Measurements from ENCODE around the gene MYADML2. TPM values are rescaled to one million over a fixed set of nuclear protein-coding genes. Genes with fewer than 3 reads are reported as not detected.

MYADML2 gene
- total RNA-seq, result not detected in 2 replicates

GRCh38 chr17:81947189-81947588 is at the start of gene MYADML2:
MYADML2 (minus strand) TSS chr17:81947233; CDS start chr17:81941741, 5,492 bp downstream.
- Mint-ChIP-seq H3K4me1 (ENCODE audit: low read depth) (no peaks in the 10 kb centered on the region), H3K36me3 (ENCODE audit: low read depth) (no peaks in the 10 kb centered on the region), H3K9me3 (no peaks in the 10 kb centered on the region), H3K4me3 (ENCODE audit: low read depth) (no peak within 1 kb of the TSS), H3K27ac (no peak within 1 kb of the TSS), H3K27me3 (ENCODE audit: low read depth) (peaks cover 11% of the 10 kb centered on the region)
- no peak for DNase-seq (ENCODE audit: low spot score)
- intact Hi-C loops (cut with micrococcal nuclease), result no loop called here

- no peak for DNase-seq (ENCODE audit: low spot score)
- no peaks in the 10 kb centered on the region for H3K27me3 Mint-ChIP-seq (ENCODE audit: low read depth)
- intact Hi-C loops (cut with micrococcal nuclease), result no loop called here
- no peaks in the 10 kb centered on the region for H3K36me3 Mint-ChIP-seq (ENCODE audit: low read depth)
- H3K27ac Mint-ChIP-seq, result no peak overlapping the region
- H3K9me3 Mint-ChIP-seq, result no peaks in the 10 kb centered on the region
- H3K4me3 Mint-ChIP-seq (ENCODE audit: low read depth), result no peak overlapping the region
- no peaks in the 10 kb centered on the region for H3K4me1 Mint-ChIP-seq (ENCODE audit: low read depth)
Measured at GRCh38 chr17:81996232-81996756, 49.3 kb upstream of the MYADML2 start.

- no peaks in the 10 kb centered on the region for H3K9me3 Mint-ChIP-seq
- H3K4me1 Mint-ChIP-seq (ENCODE audit: low read depth), result no peaks in the 10 kb centered on the region
- no peak overlapping the region for H3K4me3 Mint-ChIP-seq (ENCODE audit: low read depth)
- H3K36me3 Mint-ChIP-seq (ENCODE audit: low read depth), result no peaks in the 10 kb centered on the region
- H3K27me3 Mint-ChIP-seq (ENCODE audit: low read depth), result no peaks in the 10 kb centered on the region
- intact Hi-C loops (cut with micrococcal nuclease), result no loop called here
- no peak for DNase-seq (ENCODE audit: low spot score)
- H3K27ac Mint-ChIP-seq, result no peak overlapping the region
Measured at GRCh38 chr17:81995463-81996231, 48.6 kb upstream of the MYADML2 start.

- Mint-ChIP-seq H3K27ac (no peak overlapping the region), H3K9me3 (no peaks in the 10 kb centered on the region)
Measured at GRCh38 chr17:81994593-81995462, 47.8 kb upstream of the MYADML2 start.

GRCh38 chr17:81993729-81994592 is 46.9 kb upstream of the MYADML2 start:
- Mint-ChIP-seq H3K4me3 (ENCODE audit: low read depth) (no peak overlapping the region), H3K27ac (no peak overlapping the region), H3K27me3 (ENCODE audit: low read depth) (no peaks in the 10 kb centered on the region), H3K9me3 (no peaks in the 10 kb centered on the region), H3K36me3 (ENCODE audit: low read depth) (no peaks in the 10 kb centered on the region), H3K4me1 (ENCODE audit: low read depth) (no peaks in the 10 kb centered on the region)
- intact Hi-C loops (cut with micrococcal nuclease), result no loop called here
- DNase-seq (ENCODE audit: low spot score), result no peak

More at GRCh38 chr17:81994593-81995462, 47.8 kb upstream of the MYADML2 start:
- Mint-ChIP-seq H3K27me3 (ENCODE audit: low read depth) (no peaks in the 10 kb centered on the region), H3K4me1 (ENCODE audit: low read depth) (no peaks in the 10 kb centered on the region), H3K4me3 (ENCODE audit: low read depth) (no peak overlapping the region), H3K36me3 (ENCODE audit: low read depth) (no peaks in the 10 kb centered on the region)
- intact Hi-C loops (cut with micrococcal nuclease), result no loop called here
- DNase-seq (ENCODE audit: low spot score), result no peak

GRCh38 chr17:81992306-81993102 is 45.5 kb upstream of the MYADML2 start:
- H3K4me1 Mint-ChIP-seq (ENCODE audit: low read depth), result no peaks in the 10 kb centered on the region
- no peak overlapping the region for H3K27ac Mint-ChIP-seq
- no peak for DNase-seq (ENCODE audit: low spot score)
- intact Hi-C loops (cut with micrococcal nuclease), result no loop called here
- no peaks in the 10 kb centered on the region for H3K36me3 Mint-ChIP-seq (ENCODE audit: low read depth)
- H3K9me3 Mint-ChIP-seq, result no peaks in the 10 kb centered on the region
- H3K4me3 Mint-ChIP-seq (ENCODE audit: low read depth), result no peak overlapping the region
- no peaks in the 10 kb centered on the region for H3K27me3 Mint-ChIP-seq (ENCODE audit: low read depth)

GRCh38 chr17:81991684-81992305 is 44.8 kb upstream of the MYADML2 start:
- Mint-ChIP-seq H3K4me3 (ENCODE audit: low read depth) (no peak overlapping the region), H3K36me3 (ENCODE audit: low read depth) (no peaks in the 10 kb centered on the region)
- intact Hi-C loops (cut with micrococcal nuclease), result no loop called here

GRCh38 chr17:81990836-81991683 is 44.0 kb upstream of the MYADML2 start:
- no peaks in the 10 kb centered on the region for H3K9me3 Mint-ChIP-seq
- DNase-seq (ENCODE audit: low spot score), result no peak
- no peaks in the 10 kb centered on the region for H3K27me3 Mint-ChIP-seq (ENCODE audit: low read depth)
- no peak overlapping the region for H3K4me3 Mint-ChIP-seq (ENCODE audit: low read depth)
- no peaks in the 10 kb centered on the region for H3K4me1 Mint-ChIP-seq (ENCODE audit: low read depth)
- peaks cover under 1% of the 10 kb centered on the region for H3K36me3 Mint-ChIP-seq (ENCODE audit: low read depth)
- no peak overlapping the region for H3K27ac Mint-ChIP-seq
- intact Hi-C loops (cut with micrococcal nuclease), result no loop called here

More at GRCh38 chr17:81991684-81992305, 44.8 kb upstream of the MYADML2 start:
- H3K27ac Mint-ChIP-seq, result no peak overlapping the region
- no peaks in the 10 kb centered on the region for H3K27me3 Mint-ChIP-seq (ENCODE audit: low read depth)
- no peaks in the 10 kb centered on the region for H3K4me1 Mint-ChIP-seq (ENCODE audit: low read depth)
- DNase-seq (ENCODE audit: low spot score), result no peak
- H3K9me3 Mint-ChIP-seq, result no peaks in the 10 kb centered on the region

GRCh38 chr17:81987161-81987770 is 40.2 kb upstream of the MYADML2 start:
- H3K4me3 Mint-ChIP-seq (ENCODE audit: low read depth), result no peak overlapping the region

GRCh38 chr17:81986606-81987005 is 39.6 kb upstream of the MYADML2 start:
- Mint-ChIP-seq H3K27me3 (ENCODE audit: low read depth) (no peaks in the 10 kb centered on the region), H3K36me3 (ENCODE audit: low read depth) (peaks cover 23% of the 10 kb centered on the region), H3K27ac (no peak overlapping the region), H3K4me3 (ENCODE audit: low read depth) (no peak overlapping the region), H3K4me1 (ENCODE audit: low read depth) (no peaks in the 10 kb centered on the region), H3K9me3 (no peaks in the 10 kb centered on the region)
- intact Hi-C loops (cut with micrococcal nuclease), result no loop called here
- DNase-seq (ENCODE audit: low spot score), result no peak

More at GRCh38 chr17:81987161-81987770, 40.2 kb upstream of the MYADML2 start:
- Mint-ChIP-seq H3K27me3 (ENCODE audit: low read depth) (no peaks in the 10 kb centered on the region), H3K27ac (no peak overlapping the region), H3K4me1 (ENCODE audit: low read depth) (no peaks in the 10 kb centered on the region), H3K9me3 (no peaks in the 10 kb centered on the region), H3K36me3 (ENCODE audit: low read depth) (peaks cover 23% of the 10 kb centered on the region)
- no peak for DNase-seq (ENCODE audit: low spot score)
- intact Hi-C loops (cut with micrococcal nuclease), result no loop called here

Data from activated T-helper 2 cell treated with anti-CD3 and anti-CD28 coated beads, Interferon-gamma antibody, Interleukin-2, Interleukin-4, amounts not matched to agents 10 μg/mL and 5 μg/mL and 100 μg/mL, durations not matched to agents 14 hours and 24 hours and 36 hours (primary cell).